CD4-positive, alpha-beta T cell treated with Interleukin-12 subunit alpha and Interleukin-12 subunit beta, for 1 hour (primary cell): ENCODE results near the gene FAM200C.
"Not testable (repeated sequence)": the region's sequence is repeated elsewhere in the genome, so short reads cannot be mapped to it uniquely, and the experiment has no call there.

Experiments used
- DNase-seq: peaks from one replicate; pipeline ENCODE4 v3.0.0-alpha.2; 2020

Gene FAM200C

DNA sequence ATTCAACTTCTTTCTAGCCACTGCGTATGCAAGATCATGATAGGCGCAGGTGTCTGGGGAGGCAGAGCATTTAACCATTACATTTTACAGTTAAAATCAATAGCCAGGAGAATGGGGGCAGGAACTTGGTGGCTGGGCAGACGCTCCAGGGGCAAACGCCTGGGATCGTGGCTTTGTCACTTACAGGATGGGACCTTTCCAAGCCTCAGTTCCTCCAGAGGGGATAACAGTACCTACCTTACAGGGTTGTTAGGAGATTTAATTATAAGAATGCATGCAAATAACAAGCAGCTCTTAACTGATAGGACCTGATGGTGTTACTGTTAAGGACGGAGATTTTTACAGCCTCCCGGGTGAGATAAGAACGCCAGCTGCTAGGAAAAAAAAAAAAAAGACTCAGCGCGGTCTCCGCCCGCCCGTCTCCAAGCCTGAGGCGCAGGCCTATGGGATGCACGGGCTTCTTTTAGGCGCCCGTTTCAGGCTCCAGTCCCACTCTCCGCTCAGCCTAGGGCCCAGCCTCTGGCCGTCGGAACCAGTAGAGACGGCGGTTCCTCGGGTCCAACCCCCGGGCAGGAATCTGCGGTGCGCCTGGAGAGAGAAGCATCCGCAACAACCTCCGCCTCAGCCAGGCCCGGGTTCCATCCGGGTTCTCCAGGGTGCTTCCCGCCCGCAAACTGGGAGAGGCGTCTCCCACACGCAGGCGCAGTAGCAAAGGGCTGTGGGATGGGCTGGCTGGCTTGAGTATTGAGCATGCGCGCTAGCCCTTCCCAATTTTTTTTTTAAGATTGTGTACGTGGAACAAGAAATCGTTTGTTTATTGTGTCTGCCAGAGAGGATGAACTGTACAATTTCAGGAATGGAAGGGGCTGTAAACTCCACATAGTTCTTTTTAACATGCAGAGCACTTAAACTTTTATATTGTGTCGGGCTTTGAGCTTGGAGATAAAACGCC is at the start of gene FAM200C:
Gene FAM200C, minus strand, starts transcription at position 653 of the 952 bp plus-strand sequence. CDS start 4,564 bp downstream, outside the sequence.
- peak; percentile 75 for DNase-seq

DNA sequence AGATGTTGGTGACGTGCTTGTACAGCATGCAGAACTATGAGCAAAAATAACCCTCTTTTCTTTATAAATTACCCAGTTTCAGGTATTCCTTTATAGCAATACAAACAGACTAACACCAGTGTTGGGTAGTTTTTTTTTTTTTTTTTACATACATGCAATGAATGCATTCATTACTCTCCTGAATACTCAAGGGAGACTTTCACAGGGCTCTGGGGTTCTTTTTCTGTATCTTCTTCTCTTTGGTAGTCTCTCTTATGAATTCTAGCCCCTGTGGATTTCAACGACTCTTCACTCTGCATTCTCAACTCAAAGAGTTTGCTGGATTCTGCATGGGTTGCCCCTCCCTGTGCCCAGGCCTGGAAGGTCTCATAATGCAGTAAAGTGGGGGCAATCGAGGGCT is 49.6 kb upstream of the FAM200C start:
- no peak for DNase-seq

DNA sequence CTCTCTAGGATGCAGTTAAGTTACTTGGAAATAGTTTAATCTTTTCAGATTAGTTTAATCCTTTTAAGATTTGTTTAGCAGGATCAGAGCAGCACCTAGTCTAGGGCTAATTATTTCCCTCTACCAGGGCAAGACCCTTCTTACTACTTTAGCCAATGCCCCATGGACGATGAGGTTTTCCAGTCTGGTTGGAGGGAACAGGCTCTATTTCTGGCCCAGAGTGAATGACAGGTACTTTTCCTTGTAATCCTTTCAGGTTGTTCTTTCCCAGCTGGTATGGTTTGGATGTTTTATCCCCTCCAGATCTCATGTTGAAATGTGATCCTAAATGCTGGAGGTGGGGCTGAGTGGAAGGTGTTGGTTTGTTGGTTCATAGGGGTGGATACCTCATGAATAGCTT is 49.0 kb upstream of the FAM200C start:
- no peak for DNase-seq

DNA sequence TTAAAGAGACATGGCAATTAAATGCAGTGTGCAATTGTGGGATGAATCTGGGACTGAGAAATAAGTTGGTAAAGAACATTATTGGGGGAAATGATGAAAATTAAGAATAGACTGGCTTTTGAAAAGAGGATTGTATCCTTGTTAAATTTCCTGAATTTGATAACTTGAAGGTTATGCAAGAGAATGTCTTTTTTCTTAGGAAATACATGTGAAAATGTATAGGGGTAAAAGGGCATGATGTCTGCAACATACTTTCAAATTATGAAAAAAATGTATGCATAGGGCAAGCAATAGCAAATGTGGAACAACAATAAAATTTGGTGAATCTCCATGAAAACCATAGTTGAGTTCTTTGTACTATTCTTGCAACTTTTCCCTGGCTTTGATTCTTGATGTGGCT is 45.9 kb upstream of the FAM200C start:
- DNase-seq = no peak

DNA sequence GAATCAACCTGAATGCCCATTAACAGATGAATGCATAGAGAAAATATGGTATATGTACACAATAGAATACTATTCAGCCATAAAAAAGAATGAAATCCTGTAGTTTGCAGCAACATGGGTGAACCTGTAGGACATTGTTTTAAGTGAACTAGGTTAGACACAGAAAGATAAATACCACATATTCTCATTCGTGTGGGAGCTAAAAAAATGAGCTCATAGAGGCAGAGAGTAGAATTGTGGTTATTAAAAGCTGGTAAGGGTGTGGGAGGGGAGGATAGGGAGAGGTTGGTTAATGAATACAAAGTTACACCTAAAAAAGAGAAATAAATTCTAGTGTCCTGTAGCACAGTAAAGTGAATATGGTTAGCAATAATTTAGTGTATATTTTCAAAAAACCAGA is 45.3 kb upstream of the FAM200C start:
- DNase-seq = no peak

DNA sequence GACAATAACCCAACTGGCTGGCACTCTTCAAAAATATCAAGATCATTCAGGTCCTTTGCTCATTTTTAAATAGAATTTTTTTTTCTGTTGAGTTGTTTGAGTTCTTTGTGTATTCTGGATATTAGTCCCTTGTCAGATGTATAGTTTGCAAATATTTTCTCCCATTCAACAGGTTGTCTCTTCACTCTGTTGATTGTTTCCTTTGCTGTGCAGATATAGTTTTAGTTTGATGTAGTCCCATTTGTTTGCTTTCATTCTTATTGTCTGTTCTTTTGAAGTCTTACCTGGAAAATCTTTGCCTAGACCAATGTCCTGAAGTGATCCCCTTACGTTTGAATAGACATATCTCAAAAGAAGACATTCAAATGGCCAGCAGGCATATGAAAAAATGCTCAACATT is 44.6 kb upstream of the FAM200C start:
- no peak for DNase-seq

DNA sequence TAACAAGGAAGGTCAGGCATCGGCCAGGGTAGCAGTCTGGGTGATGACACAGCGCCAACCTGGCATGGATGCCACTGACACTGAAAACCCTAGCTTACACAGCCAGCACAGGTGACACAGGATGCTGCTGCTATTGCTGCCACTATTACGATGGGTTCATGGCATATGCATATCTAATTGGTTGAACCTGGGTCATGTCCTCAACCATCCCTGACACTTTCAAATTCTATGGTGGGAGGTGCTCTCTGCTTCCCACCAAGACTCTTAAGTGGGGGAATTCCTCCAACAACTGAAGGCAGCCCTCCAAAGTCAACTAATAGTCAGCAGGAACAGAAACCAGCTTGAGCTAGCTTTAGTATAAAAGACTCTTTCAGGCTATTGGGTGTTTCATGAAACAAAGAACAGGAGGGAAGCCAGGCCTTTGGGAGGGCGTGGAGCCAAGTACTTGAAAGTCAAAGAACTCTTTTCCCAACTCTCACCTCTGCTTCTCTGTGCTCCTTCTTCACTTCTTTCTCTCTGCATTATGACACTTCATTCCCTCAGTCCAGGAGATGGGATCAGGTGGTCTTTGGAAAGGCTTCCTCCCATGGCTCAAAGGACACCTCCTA is 43.1 kb upstream of the FAM200C start:
- no peak for DNase-seq

DNA sequence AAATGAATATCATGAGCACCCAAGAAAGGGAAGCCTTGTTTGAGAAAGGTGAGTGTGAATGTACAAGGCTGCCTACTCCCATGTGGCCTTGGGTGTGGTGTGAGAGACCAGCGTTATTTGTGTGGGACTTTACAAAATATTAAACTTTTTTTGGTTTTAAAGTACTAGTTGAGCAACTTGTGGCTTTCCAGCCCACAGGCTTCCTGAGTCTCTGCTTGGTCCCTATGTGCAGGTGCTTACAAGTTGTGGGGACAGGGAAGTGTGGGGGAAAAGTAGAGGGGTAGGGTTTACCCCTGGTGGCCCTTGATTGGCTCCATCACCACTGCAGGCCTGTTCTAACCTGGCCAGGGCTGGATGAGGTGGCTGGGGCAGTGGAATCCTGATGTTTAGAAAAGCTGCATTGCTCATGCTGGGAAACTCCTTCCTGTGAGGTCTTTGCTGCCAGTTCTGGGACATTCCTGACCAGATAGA is 41.5 kb upstream of the FAM200C start:
- DNase-seq = no peak

DNA sequence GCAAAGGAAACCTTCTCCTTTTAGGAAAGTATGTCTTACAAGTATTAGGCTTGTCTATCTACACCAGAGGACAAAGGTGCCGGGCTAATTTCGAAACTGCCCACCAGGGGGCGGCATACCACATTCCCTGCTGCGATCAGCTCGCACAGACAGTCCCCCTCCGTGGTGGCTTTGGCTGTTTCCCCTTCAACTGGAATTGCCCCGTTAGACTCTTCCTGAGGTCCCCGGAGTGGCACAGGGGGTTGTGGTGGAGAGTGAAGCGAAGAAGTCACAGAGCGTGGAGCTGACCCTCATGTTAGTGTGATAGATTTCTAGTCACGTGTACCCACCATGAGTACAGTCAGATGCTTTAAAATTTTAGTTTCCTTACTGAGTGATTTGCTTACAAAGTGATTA is 39.3 kb upstream of the FAM200C start:
- DNase-seq = peak; percentile 89

DNA sequence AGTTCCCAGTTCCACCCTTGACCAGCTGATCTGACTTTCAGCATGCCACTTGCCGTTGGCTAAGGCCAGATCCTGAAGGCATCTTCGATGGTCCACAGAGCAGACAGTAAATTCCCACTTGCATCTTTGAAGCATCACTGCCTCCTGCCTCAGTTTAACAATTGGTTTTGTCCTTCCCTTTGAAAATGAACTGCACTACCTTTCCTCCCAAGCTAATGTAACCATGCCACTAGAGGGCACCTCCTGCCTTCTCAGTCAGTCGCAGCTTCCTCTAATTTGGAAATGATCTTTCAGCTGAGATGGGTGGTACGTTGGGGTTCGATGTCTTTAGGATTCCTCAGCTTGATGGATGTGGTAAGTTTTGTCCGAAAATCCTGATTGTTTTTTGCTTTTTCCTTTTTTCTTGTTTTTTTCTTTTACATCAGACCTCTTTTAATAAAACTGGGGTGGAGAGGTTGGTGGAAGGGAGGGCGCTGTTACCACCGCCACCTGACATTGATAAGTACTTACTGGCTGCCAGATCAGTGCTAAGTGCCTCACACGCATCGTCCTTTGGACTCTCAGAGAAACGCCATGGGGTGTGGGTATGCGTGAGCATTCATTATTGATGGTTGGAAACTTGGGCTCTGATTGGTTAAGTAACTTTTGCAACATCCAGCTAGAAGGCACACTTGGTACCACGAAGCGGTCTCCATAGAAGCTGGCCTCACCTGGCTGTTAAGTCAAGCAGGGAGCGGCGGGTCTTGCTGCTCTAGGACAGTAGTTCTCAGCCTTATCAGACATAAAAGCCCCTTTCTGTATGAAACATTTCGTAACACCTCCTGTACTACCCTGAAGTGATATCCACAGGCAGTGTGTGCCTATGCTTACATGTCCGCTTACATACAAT is 38.7 kb upstream of the FAM200C start:
- peak; percentile 75 for DNase-seq

DNA sequence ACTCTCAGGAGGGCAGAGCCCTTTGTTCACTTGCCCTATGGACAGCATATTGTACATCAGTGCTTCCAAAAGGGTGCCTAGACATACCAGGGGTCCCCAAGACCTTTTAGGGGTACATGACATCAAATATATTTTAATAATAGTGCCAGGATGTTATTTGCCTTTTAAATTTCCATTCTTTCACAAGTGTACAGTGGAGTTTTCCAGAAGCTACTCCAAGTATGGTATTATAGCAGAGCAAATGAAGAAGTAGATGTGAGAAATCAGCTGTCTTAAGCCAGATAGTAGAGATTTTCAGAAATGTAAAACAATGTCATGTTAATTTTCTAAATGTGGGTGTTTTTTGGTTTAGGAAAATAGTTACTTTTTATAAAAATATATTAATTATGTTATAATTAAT is 37.4 kb upstream of the FAM200C start:
- no peak for DNase-seq

DNA sequence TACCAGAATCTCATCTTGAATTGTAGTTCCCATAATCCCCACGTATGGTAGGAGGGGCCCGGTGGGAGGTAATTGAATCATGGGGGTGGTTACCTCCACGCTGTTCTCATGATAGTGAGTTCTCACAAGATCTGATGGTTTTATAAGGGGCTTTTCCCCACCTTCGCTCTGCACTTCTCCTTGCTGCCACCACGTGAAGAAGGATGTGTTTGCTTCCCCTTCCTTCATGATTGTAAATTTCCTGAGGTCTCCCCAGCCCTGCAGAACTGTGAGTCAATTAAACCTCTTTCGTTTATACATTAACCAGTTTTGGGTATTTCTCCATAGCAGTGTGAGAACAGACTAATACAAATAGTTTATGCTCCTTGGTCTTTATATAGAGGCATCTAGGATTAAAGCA is 36.8 kb upstream of the FAM200C start:
- not testable (repeated sequence) for DNase-seq

DNA sequence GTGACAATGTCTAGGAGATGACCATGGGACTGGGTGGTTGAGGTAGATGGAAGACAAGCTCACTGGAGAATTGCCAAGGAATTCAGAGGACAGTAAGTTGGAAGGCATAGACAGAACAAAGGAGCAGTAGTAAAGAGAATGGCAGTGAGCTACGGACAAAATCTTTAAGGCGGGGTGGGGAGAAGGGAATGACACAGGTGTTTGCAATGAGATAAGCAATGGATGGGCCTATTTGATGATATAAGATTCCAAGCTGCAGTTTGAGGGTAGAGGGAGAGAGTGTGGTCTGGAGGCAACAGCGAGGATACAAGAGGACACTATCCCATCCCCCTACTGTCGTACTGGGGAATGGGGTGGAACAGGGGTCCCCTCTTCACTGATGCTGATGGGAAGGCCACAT is 36.2 kb upstream of the FAM200C start:
- DNase-seq = no peak

DNA sequence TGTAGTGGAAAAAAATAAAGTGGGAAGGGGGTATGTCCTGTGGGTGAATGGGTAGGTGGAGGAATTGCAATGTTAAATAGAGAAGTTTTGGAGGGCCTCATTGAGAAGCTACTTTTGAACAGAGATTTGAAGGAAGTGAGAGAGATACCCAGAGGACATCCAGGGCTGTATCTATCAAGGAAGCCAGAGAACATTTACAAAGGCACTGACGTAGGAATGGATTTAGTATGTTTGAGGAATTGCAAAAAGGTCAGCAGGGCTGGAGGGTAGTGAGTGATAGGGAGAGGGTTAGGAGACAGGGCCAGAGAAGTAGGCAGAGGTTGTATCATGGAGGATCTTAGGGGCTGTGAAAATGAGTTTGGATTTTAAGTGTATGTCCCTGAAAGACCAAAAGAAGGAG is 35.7 kb upstream of the FAM200C start:
- DNase-seq = no peak

DNA sequence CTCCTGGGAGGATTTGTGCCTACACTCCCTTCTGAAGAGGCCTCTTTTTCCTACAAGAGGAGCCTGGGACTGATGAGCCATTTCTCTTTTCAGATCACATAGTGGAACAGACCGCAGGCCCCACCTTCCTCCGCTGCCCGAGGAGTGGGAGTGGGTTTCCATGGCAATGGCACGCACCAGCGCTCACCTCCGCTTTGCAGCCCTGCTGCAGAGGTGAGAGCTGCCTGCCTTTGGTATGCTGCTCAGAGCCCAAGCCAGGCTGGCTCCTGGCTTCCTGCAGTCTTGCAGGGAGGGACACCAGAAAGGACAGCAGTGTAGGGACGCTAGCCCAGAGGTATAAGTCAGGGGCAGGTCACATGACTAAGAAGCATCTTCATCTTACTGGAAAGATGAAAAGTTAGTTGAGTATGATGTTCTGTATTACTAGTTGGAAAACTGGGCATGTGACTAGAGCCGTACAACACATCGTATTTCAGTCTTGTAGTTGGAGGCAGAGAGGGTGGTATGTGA is 34.2 kb upstream of the FAM200C start:
- DNase-seq = no peak

DNA sequence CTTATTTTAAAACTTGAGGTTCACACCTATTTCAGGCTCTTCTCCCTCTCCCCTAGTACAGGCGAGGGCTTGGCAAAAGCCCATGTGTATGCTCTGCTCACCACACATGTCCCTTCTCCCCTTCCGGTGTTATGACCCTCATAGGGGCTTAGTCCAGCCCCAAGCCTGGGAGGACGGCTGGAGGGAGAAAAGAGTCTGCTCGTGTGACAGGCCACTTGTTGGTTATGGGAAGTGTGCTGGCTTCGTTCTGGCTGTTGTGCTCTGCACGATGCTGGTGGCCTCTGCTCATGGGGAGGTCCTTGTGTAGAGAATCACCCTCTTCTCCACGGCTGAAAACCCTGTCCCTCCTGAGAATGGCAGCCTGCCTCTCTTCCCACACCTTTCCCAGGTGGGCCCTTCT is 32.9 kb upstream of the FAM200C start:
- DNase-seq = no peak

DNA sequence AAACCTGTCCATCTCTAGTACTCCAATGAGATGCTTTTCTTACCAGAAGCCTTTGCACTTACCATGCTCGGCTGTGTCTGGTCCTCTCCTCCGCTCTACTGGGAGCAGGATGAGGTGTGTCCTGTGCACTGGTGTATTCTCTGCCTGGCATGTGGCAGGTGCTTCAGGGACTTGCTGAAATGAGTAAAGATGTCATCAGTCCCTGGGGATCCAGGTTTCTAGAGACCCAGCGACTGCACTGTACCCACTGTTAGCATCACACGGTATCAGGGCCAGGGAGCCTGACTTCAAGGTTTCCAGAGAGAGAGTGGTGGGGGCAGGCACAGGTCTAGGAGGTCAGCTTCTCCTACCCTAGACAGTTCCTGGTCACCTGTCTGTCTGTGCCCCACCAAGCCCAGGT is 32.3 kb upstream of the FAM200C start:
- no peak for DNase-seq

DNA sequence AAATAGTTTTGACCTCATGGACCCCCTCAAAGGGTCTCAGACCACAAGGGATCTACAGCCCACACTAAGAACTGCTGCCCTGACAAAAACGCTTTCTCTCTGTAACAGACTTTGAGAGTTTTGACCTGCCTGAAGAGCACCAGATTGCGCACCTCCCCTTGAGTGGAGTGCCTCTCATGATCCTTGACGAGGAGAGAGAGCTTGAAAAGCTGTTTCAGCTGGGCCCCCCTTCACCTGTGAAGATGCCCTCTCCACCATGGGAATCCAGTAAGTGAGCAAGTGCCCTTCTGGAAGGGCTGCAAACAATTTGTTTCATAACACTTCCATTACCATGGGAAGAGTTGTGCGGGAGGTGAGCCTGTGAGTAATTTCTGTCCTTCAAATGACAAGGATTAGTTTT is 27.8 kb upstream of the FAM200C start:
- no peak for DNase-seq

DNA sequence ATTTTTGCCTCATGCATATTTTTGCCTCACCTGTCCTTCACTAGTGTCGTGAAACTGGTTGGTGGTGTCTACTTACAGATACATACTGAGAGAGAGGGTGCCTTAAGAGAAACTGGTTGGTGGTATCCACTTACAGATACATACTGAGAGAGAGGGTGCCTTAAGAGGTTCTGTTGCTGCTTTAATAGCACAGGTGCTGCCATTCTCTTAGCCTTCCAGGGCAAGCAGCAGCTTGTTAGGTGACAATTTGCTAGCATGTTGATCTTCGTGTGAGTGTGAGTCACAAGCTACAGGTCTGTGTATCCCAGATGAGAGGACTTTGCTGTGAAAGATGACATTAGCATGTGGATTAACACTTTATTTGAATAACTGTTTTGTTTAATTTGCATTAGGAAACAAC is 23.2 kb upstream of the FAM200C start:
- peak; percentile 12 for DNase-seq

DNA sequence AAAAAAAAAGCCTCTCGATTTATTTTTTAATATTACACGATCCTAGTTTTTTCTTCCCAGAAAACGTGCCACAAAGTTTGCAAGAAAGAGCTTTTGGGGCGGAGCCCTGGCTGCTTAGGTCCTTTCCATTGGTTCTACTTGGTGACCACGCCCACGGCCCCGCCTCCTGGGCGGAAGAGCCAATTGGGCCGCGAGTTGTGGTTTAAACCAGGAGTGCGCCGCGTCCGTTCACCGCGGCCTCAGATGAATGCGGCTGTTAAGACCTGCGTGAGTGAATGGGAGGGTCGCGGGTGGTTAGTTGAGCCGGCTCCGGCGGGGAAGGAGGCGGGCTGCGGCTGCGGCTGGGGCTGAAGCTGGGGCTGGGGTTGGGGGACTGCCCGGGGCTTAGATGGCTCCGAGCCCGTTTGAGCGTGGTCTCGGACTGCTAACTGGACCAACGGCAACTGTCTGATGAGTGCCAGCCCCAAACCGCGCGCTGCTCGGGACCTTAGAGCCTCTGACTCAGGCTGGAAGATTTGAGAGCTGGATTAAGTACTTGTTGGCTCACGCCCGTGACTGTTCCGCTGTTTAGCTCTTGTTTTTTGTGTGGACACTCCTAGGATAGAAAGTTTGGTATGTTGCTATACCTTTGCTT is 21.9 kb upstream of the FAM200C start, which contains the start of gene PTTG1:
Gene PTTG1, plus strand, starts transcription at position 231 of the 634 bp plus-strand sequence. CDS start 458 bp downstream, outside the sequence.
- peak; percentile 93 for DNase-seq

DNA sequence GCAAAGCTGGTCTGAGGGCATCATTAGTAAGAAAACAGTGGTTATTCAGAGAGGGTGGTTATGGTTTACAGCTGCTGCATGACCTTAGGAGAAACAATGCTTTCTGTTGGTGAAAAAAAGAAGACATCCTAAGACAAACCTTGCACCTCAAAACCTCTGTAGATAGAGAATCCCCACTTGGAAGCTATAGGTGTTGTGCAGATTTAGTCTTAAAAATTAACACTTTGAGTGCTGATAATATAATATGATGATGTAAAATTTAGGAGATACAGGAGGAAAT is 20.4 kb upstream of the FAM200C start:
- no peak for DNase-seq
